HG03139 (cell line): ENCODE measurements around the gene SULT1A3.
A peak's percentile ranks its signal among the peaks of the same experiment; 100 is the strongest.
"Not testable (repeated sequence)": the region's sequence is repeated elsewhere in the genome, so short reads cannot be mapped to it uniquely, and the experiment has no call there.

Experiments
- ATAC-seq: cut with Tn5 transposase; IDR thresholded peaks from one replicate; pipeline ENCODE4 v1.9.1; 2021; ENCODE audit not compliant: unreplicated experiment

The SULT1A3 gene

GRCh38 chr16:30186782-30187555, 12.1 kb upstream of the SULT1A3 start:
- no peak for ATAC-seq

DNA sequence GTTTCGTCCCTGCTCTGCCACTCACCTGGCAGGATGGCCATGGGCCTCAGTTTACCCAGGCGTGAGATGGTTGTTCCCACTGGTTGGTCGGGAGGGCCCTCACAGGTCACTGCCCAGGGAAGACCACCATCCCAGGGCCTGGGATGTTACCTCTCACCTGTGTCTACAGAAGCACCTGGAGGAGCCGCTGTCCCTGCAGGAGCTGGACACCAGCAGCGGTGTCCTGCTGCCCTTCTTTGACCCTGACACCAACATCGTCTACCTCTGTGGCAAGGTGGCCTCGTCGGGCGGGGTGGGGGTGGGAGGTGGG, 11.5 kb upstream of the SULT1A3 start:
- no peak for ATAC-seq

DNA sequence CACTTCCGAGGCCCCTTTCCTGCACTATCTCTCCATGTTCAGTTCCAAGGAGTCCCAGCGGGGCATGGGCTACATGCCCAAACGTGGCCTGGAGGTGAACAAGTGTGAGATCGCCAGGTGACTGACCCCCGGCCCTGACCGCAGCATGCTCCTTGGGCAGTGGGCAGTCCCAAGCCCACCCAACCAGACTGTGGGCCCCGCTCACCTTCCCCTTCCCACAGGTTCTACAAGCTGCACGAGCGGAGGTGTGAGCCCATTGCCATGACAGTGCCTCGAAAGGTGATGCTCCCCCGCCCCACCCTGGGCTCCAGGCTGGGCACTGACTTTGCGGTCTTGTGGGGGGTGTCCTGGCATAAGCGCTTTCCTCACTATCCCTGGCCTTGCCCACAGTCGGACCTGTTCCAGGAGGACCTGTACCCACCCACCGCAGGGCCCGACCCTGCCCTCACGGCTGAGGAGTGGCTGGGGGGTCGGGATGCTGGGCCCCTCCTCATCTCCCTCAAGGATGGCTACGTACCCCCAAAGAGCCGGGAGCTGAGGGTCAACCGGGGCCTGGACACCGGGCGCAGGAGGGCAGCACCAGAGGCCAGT, 11.0 kb upstream of the SULT1A3 start:
- ATAC-seq = no peak

GRCh38 chr16:30191158-30191557, 7.9 kb upstream of the SULT1A3 start:
- ATAC-seq = not testable (repeated sequence)

DNA sequence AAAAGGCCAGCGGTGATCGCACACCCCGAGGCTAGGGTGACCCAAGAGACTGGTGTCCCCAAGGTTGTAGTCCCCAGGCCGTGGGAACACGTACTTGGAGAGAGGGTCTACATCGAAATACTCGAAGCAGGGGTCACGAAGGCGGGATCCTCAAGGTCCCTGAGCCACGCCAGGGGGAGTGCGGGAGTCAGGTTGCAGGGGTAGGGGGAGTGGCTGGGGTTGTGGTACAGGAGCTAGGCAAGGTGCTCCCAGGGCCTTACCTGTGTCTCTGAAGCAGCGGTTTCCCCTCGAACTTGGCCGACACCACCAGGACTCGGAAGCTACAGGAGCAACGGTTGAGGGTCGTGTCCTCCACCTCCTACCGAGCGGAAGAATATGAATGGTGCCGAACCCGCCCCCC, 6.0 kb upstream of the SULT1A3 start:
- ATAC-seq = not testable (repeated sequence)

- ATAC-seq = peak; percentile 79
These were observed 5.4 kb upstream of the SULT1A3 start, which contains the start of the genes BOLA2B and SLX1A for GRCh38 chr16:30193615-30194014. Gene BOLA2B, minus strand, starts transcription at chr16:30193666. Its CDS starts 71 bp downstream, at chr16:30193595. Gene SLX1A, plus strand, starts transcription at chr16:30193875. Its CDS starts 210 bp downstream, at chr16:30194085.

DNA sequence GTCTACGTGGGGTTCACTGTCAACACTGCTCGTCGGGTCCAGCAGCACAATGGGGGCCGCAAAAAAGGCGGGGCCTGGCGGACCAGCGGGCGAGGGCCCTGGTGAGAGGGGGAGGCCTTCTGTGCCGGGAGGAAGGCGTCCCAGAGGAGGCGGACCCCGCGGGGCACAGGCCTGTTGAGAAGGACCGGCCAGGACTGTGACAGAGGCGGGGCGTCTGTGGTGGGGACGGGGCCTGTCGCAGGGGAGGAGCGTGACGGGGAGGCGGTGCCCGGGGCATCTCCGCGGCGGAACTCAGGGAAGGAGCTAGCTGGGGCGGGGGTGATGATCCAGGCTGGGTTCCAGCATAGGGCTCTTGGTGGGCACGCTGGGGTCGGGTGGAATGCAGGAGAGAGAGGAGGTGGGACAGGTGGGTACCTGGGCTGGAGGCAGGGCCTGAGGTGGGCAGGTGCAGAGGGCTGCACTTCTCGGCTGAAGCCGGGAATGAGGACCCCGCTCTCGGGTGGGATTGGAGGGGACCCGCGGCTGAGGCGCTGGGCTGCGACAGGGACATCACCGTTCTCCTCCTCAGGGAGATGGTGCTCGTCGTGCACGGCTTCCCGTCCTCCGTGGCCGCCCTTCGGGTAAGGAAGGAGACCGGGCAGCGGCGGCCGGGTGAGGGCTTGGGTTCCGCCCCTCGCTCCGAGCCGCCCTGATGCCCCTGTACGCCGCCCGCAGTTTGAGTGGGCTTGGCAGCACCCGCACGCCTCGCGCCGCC, 4.7 kb upstream of the SULT1A3 start:
- peak; percentile 53 for ATAC-seq

DNA sequence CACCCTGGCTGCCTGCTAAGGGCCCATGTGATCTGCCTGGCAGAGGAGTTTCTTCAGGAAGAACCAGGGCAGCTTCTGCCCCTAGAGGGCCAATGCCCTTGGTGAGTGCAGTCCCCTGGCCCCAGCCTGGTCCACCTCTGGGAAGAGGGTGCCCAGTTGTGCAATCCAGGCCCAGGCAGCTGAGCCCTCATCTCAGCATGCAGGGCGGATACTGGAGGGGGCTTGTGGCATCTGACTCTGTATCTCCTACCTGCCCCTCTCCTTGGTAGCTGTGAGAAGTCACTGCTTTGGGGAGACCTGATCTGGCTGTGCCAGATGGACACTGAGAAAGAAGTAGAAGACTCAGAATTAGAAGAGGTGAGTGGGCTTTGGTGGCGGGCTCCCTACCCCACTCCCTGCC, 2.1 kb upstream of the SULT1A3 start:
- ATAC-seq = not testable (repeated sequence)

DNA sequence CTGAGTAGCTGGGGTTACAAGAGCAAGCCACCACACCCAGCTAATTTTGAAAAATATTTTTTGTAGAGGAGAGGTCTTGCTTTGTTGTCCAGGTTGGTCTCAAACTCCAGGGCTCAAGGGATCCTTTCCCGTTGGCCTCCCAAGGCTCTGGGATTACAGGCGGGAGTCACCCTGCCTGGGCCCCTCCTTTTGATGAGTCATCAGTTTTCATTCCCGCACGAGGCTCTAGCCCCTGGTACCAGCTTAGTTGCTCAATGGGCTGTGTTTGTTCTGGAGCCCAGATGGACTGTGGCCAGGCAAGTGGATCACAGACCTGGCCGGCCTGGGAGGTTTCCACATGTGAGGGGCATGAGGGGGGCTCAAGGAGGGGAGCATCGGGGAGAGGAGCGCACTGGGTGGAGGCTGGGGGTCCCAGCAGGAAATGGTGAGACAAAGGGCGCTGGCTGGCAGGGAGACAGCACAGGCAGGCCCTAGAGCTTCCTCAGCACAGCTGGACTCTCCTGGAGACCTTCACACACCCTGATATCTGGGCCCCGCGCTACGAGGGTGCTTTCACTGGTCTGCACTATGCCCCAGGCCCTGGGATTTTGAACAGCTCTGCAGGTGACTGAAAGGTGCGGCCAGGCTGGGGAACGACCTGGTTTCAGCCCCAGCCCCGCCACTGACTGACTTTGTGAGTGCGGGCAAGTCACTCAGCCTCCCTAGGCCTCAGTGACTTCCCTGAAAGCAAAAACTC, 721 bp downstream of the SULT1A3 start:
- ATAC-seq = not testable (repeated sequence)

DNA sequence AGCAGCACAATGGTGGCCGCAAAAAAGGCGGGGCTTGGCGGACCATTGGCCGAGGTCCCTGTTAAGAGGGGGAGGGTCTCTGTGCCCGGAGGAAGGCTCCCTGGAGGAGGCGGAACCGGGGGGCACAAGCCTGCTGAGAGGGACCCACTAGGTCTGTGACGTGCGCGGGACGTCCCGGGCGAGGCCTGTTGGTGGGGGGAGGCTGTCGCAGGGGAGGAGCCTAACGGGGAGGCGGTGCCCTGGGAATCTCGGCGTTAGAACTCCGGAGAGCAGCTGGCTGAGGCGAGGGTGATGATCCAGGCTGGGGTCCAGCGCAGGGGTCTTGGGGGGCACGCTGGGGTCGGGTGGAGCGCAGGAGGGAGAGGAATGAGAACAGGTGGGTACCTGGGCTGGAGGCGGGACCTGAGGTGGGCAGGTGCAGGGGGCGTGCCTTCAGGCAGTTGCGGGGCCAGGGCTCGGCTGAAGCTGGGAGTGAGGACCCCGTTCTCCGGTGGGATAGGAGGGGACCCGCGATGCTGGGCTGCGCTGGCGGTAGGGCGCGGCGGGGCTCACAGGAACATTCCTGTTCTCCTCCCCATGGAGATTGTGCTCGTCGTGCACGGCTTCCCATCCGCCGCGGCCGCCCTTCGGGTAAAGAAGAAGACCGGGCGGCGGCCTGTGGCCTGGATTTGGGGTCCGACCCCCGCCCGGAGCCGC, 6.6 kb downstream of the SULT1A3 start:
- not testable (repeated sequence) for ATAC-seq

- not testable (repeated sequence) for ATAC-seq
These were observed 7.2 kb downstream of the SULT1A3 start for GRCh38 chr16:30206252-30206651.

- ATAC-seq = not testable (repeated sequence)
These were observed 8.1 kb downstream of the SULT1A3 start for GRCh38 chr16:30207063-30207704.

- not testable (repeated sequence) for ATAC-seq
These were observed 10.0 kb downstream of the SULT1A3 start for GRCh38 chr16:30209032-30209431.

GRCh38 chr16:30211414-30211813, 12.4 kb downstream of the SULT1A3 start:
- not testable (repeated sequence) for ATAC-seq

DNA sequence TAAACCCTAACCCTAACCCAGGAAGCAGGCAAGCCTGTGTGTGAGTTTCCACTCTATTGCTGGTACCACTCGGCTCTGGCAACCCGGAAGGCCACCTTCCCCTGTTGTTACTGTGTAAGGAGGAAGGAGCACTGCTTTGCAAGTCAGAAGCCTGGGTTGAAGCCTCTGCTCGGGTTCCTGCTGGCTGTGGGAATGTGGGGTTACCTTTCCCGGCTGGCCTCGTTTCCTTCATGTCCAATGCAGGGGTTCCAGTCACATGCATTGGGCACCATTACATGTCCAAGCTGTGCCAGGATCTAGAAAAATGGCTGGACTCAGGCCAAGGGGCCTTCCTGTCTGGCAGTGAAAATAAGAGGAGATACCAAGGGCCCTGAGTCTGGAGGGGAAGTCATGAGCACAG, 18.0 kb downstream of the SULT1A3 start:
- ATAC-seq = not testable (repeated sequence)

DNA sequence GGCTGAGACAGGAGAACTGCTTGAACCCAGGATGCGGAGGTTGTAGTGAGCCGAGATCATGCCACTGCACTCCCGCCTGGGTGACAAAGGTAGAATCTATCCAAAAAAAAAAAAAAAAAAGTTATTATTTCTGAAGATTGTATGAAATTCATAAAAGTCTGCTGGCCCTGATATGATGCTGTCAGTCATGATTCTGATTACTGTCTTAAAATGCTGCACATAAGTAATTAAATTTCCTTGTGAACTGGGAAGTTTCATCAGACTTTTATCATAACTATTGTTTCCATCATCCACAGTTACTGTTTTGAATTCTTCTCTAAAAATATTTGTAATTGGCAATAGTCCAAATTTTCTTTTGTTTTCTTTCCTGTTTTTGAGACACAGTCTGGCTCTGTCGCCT, 49.3 kb downstream of the SULT1A3 start, which contains the start of gene NPIPB13:
Gene NPIPB13 (minus strand): TSS at position 101 of the 400 bp plus-strand sequence. CDS start 2,906 bp downstream, outside the sequence.
- ATAC-seq = not testable (repeated sequence)
